ENCODE measurements around the gene CAMK1G. TPM values are rescaled to one million over a fixed set of nuclear protein-coding genes. Genes with fewer than 3 reads are reported as not detected.

Gene CAMK1G
- total and polyA plus RNA-seq, 9 donors = 7.6 to 20.2 (median 12.0) TPM

DNA sequence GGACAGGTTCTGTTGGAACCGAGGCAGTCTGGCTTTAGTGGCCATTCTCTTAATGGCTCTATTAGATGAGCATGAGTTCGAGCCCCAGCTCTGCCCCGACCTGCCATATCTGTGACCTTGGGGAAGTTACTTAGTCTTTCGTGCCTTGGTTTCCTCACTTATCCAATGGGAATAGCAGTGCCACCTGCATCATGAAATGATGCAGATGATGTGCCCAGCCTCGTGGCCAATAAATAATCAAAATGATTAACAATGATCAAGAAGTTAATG is 30.6 kb downstream of the CAMK1G start:
- WGBS, 3 donors = 86 to 88% (median 87%) methylated on average over 5 of the region's 5 CpGs
- DNase-seq = no peak
- no peaks in the 10 kb centered on the region for H3K36me3 ChIP-seq
- H3K27ac ChIP-seq = no peak overlapping the region
- H3K4me3 ChIP-seq = no peak overlapping the region
- H3K27me3 ChIP-seq = no peaks in the 10 kb centered on the region
- H3K9me3 ChIP-seq = no peaks in the 10 kb centered on the region
- intact Hi-C loops (cut with DNase I) = no loop called here
- TF ChIP-seq EP300 (IDR thresholded peaks at IDR 0.05) = no peak
- no peak for TF ChIP-seq POLR2A (IDR thresholded peaks at IDR 0.05)
- TF ChIP-seq, protein P1, sequence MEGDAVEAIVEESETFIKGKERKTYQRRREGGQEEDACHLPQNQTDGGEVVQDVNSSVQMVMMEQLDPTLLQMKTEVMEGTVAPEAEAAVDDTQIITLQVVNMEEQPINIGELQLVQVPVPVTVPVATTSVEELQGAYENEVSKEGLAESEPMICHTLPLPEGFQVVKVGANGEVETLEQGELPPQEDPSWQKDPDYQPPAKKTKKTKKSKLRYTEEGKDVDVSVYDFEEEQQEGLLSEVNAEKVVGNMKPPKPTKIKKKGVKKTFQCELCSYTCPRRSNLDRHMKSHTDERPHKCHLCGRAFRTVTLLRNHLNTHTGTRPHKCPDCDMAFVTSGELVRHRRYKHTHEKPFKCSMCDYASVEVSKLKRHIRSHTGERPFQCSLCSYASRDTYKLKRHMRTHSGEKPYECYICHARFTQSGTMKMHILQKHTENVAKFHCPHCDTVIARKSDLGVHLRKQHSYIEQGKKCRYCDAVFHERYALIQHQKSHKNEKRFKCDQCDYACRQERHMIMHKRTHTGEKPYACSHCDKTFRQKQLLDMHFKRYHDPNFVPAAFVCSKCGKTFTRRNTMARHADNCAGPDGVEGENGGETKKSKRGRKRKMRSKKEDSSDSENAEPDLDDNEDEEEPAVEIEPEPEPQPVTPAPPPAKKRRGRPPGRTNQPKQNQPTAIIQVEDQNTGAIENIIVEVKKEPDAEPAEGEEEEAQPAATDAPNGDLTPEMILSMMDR (IDR thresholded peaks at IDR 0.05) = no peak
- no peaks in the 10 kb centered on the region for H3K4me1 ChIP-seq (ENCODE audit: insufficient read depth)

GRCh38 chr1:209614906-209615305 is 31.4 kb downstream of the CAMK1G start:
- Histone ChIP-seq H3K9me3 (no peaks in the 10 kb centered on the region), H3K36me3 (no peaks in the 10 kb centered on the region), H3K27ac (no peak overlapping the region), H3K4me3 (no peak overlapping the region), H3K27me3 (no peaks in the 10 kb centered on the region), H3K4me1 (ENCODE audit: insufficient read depth) (no peaks in the 10 kb centered on the region)
- intact Hi-C loops (cut with DNase I) = no loop called here
- WGBS, 3 donors = 97 to 100% (median 98%) methylated on average over 5 of the region's 5 CpGs
- TF ChIP-seq, protein P1 (IDR thresholded peaks at IDR 0.05) = no peak
- no peak for TF ChIP-seq POLR2A (IDR thresholded peaks at IDR 0.05)
- no peak for DNase-seq

DNA sequence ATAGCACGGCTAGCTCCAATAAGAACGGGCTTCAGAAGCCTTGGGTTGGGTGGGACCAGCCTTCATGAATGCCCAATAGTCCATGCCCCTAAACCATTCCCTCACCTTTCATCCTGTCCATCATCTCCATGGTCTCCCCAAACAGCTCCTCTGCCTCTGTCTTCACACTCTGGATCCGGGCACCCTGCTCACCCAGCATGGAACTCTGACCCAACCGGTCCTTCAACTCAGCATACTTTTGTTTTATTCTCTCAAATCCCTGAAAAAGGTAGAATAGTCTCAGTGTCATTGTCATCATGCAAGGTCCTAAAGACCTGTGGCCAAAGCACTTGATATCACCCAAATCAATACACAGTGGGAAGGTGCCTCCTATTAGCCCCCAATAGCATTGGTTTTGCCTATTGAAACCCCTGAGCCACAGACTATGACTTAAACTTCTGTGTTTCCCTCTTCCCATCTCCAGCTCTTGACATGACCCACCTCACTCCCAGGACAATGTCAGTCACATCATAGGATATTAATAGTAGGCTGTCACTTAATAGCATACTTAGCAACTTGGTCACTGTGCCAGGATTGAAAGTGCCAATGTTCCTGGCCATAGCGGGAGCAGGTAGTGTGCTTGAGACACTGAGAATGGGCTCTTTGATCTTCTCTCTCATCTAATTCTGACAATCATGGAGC is 33.0 kb downstream of the CAMK1G start:
- intact Hi-C loops (cut with DNase I) = no loop called here
- Histone ChIP-seq H3K27ac (no peak overlapping the region), H3K27me3 (no peaks in the 10 kb centered on the region), H3K9me3 (no peaks in the 10 kb centered on the region), H3K4me3 (no peak overlapping the region), H3K36me3 (no peaks in the 10 kb centered on the region), H3K4me1 (ENCODE audit: insufficient read depth) (peaks cover 9% of the 10 kb centered on the region)
- WGBS, 3 donors = 97 to 99% (median 98%) methylated on average over 5 of the region's 5 CpGs
- TF ChIP-seq POLR2A (IDR thresholded peaks at IDR 0.05) = no peak
- TF ChIP-seq, protein P1 (IDR thresholded peaks at IDR 0.05) = no peak
- no peak for TF ChIP-seq EP300 (IDR thresholded peaks at IDR 0.05)
- no peak for DNase-seq

- H3K4me1 ChIP-seq (ENCODE audit: insufficient read depth) = peaks cover 15% of the 10 kb centered on the region
- H3K27me3 ChIP-seq = no peaks in the 10 kb centered on the region
- TF ChIP-seq POLR2A (IDR thresholded peaks at IDR 0.05) (no peak), EP300 (IDR thresholded peaks at IDR 0.05) (no peak)
- TF ChIP-seq, protein P1 (IDR thresholded peaks at IDR 0.05) = no peak
- no peak for DNase-seq
- WGBS, 3 donors = 93 to 94% (median 94%) methylated on average over 10 of the region's 10 CpGs
- intact Hi-C loops (cut with DNase I) = no loop called here
- no peaks in the 10 kb centered on the region for H3K9me3 ChIP-seq
- H3K36me3 ChIP-seq = no peaks in the 10 kb centered on the region
- no peak overlapping the region for H3K4me3 ChIP-seq
- no peak overlapping the region for H3K27ac ChIP-seq
Observed at GRCh38 chr1:209617047-209617673, 33.6 kb downstream of the CAMK1G start.

Data from ovary (tissue), 9 donors.